HG02759 (cell line): ENCODE measurements around the gene COPB1.
A peak's percentile ranks its signal among the peaks of the same experiment; 100 is the strongest.

Experiments
- ATAC-seq: cut with Tn5 transposase; IDR thresholded peaks from one replicate; pipeline ENCODE4 v1.9.1; 2021; ENCODE audit warnings: mild to moderate bottlenecking, moderate library complexity; ENCODE audit not compliant: unreplicated experiment

The COPB1 gene

DNA sequence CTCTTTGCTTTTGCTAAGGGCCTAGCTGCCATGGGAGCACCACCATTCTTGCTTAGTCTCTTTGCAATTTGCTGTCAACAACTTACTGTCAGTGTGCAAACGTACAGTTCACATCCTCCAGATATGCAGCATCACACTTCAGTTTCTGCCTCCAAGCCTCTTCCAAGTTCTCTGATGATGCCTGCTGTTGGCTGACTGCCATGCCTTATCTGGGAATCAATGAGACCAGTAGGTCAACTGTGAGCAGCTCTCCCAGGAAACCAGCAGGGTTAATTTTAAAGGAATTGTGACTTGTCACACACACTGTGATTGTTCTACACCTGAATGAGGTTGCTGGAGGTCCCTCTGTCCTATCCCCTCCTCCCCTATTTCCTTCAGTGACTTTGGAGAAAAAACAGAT, 56.0 kb downstream of the COPB1 start:
- no peak for ATAC-seq

DNA sequence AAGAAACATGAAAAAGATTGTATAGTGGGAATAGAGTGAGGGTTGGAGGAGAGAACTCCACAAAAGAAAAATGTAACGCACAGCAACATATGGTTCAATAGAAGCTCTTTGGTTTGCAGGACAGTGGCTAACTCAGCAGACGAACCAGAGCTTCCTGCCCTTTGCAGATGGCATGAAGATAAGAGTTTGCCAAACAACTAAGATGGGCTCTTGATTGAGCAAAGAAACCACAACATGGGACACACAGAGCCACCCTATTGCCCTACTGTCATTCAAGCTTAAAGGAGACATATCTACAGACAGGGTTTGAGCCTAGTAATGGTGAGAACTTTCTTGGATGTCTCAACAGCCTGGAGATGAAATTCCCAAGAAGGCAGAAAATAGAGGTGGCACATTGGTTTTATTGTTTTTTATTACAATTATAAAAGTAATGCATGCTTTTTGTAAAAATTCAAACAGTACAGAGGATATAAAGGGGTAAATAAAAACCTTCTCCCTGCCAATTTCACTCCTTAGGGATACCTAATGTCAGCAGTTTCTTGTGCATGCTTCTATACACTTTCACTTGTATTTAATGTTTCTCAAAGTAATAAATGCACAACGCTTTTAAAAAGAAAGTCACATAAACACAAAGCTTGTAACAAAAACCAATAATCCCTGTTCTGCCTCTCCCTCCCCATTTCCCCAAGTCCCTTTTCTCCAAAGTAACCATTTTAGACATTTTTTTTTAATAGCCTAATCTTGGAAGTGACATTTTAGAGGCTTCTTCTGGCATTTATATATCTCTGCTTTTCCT, 63.7 kb downstream of the COPB1 start:
- no peak for ATAC-seq

DNA sequence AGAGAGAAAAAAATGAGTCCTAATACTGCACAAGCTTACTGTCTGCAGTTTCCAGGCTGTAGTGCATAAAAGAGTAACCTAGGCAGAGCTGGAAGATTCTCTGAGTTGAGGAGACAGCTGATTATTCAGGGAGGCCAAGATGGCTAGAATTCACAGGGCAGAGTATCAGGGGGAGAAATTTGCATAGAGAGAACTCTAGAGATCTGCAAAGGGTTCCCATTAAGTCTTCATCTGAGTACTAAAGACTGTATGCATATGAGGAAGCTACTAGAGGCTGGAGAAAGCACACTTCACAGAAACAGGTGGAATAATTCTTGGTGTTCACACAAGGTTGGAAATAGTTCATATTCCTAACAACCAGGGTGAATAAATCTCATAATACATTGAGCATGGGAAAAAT, 74.0 kb downstream of the COPB1 start:
- ATAC-seq, result no peak

DNA sequence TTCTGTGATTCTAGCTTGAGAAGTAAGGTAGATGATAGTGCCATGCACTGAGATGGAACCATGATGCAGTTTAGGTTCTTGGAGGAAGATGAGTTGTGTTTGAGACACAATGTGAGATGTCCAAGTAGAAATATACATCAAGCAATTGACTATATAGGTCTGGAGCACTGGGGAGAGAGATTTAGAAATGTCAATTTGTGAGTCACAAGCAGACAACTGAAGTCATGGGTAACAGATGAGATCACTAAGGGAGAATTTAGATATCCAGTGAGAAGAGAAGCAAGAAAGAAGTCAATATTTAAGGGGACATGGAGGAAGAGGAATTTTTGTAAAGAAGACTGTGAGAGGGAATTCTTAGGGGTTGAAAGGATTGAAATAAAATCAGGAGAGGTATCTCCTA, 75.5 kb downstream of the COPB1 start:
- ATAC-seq, result no peak

DNA sequence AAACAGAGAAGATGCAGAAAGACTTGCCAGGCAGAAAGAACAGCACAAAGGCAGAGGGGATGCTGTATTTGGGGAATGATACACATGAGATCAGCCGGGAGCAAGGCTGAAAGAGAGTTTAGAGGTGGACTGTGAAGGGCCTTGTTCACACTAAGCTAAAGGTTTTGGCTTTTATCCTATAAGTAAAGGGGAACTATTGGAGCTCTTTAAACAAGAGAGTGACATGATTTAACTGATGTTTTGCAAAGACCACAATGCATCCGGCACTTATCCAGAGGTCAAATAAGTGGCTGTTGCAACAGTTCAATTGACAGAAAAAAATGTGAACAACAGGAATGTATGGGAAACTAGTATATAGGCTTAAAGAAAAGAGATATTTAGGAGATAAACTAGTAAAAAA, 76.0 kb downstream of the COPB1 start:
- no peak for ATAC-seq

DNA sequence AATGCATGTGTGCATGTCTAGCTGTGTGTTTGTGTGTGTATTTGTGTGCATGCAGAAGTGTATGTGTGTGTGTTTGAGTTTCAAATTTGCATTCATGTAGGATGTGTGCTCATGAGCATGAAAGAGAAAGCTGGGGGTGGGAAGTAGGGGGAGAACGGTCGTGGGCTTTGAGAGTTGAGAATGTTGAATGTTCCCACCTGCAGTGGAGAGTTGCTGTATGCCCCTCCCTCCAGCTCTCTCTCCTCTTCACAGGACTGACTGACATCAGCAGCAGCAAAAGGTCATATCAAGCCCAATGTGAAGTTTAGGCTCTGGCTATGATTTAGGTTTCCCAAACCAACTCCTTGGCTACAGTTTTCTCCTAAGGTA, 76.8 kb downstream of the COPB1 start:
- ATAC-seq, result no peak

DNA sequence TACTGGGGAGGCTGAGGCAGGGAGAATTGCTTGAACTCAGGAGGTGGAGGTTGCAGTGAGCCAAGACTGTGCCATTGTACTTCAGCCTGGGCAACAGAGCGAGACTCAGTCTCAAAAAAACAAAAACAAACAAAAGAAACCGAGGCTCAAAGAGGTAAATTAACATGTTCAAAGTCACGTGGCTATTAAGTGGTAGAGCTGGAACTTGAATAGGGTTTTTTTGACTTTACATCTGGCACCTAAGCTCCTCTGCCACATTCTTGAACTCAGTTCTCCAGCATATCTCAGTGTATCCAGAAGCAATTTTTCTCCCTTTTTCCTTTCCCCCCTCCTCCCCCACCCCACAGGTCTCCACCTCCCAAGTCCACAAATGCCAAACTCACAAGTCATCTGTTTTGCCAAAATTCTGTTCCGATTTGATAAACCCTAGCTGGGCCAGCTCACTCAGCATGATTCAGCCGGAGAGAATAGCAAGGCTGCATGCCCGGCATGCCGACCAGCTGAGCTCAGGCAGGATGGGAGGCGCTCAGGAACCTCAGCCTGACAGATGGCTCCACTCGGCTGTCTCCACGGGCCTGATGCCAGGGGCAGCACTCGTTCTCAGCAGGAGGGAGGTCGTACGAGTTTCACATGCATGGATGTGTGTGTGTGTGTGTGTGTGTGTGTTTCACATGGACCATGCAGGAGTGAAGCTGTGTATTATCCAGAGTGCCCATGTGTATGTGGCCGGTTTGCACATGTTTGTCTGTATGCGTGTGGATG, 77.4 kb downstream of the COPB1 start:
- no peak for ATAC-seq

DNA sequence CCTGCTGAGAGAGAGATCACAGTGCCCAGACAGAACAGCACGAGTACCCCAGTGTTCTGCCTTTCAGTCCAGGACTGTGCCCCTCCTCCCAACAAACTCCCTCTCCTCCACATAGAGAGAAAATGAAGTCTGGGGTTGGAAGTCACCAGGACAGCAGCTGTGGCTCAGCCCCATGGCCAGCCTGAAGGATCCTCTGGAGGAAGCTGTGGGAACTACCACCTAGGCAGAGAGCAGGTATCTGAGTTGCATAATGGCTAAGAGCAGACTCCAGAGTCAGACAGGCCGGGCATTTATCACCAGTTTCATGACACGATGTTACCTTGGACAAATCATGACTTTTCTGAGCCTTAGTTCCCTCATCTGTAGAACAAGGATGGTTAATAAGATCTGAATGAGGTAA, 79.4 kb downstream of the COPB1 start:
- no peak for ATAC-seq

DNA sequence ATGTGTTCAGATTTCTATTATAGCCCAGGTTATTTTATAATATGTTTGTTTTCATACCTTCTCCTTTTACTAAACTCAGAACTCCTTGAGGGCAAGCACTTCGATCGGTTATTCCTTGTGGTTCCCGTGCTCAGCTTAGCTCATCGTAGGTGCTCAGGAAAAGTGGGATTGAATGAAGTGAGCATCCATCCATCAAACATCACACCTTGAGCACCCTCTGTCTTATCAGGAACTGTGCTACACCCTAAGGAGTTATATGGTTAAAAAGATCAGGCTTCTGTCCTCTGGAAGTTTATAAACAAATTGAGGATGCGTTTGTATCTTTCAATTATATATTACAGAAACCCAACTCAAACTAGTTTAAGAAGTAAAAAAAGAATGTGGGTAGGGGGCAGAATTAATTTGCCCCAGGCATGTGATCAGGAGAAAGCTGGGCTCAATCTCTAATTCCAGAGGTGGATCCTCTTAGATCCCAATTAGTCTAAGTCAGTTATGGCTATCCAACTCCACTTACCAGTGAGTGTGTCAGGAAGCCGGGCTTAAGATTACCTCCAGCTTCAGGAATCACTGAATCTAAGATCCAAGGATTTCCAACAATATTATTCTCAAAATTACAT, 80.7 kb downstream of the COPB1 start:
- no peak for ATAC-seq

DNA sequence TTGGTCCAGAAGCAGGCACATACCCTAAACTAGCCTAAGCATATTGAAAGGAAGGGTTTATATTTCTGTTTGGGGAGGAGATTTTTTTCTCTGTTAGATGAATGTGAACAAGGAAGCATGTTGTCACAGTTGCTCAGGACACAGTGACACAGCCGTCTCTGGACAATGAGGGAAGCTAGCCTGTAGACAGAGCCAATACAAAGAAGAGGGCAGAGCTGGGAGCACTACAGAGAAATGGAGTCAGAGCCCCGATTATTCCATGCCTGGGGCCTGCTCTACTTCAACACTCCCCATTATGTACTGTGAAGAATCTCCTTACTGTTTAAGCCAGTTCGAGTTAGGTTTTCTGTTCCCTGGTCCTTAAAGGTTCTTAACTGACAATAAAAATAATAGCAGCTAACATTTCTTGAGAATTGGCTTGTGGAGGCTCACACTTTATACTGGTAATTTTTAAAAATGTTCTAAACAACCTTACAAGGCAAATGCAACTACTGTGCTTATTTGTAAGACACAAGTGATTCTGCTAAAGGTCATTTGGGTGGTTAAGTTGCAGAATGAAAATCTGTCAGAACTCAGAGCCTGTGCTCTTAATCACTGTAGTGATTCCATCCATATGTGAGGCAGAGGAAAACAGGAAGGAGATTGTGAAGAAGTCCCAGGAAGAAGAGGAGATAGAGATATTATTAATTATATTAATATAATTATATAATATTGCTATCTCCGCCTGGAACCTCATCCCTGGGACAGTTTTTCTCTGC, 81.8 kb downstream of the COPB1 start:
- no peak for ATAC-seq

DNA sequence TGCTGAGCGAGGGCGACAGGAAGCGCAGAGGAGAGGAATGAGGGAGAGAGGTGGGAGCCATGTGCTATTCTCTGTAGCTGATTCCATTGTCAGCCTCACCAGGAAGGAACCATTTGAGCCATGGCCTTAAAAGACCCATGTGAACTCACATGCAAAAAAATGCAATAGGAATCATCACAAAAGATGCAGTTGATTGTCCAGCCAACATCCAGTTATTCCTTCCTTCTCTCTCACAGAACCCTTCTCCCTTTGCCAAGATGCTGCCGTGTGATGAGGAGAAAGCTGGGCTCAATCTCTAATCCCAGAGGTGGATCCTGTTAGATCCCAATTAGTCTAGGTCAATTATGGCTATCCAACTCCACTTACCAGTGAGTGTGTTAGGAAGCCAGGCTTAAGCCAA, 82.4 kb downstream of the COPB1 start:
- ATAC-seq, result no peak

DNA sequence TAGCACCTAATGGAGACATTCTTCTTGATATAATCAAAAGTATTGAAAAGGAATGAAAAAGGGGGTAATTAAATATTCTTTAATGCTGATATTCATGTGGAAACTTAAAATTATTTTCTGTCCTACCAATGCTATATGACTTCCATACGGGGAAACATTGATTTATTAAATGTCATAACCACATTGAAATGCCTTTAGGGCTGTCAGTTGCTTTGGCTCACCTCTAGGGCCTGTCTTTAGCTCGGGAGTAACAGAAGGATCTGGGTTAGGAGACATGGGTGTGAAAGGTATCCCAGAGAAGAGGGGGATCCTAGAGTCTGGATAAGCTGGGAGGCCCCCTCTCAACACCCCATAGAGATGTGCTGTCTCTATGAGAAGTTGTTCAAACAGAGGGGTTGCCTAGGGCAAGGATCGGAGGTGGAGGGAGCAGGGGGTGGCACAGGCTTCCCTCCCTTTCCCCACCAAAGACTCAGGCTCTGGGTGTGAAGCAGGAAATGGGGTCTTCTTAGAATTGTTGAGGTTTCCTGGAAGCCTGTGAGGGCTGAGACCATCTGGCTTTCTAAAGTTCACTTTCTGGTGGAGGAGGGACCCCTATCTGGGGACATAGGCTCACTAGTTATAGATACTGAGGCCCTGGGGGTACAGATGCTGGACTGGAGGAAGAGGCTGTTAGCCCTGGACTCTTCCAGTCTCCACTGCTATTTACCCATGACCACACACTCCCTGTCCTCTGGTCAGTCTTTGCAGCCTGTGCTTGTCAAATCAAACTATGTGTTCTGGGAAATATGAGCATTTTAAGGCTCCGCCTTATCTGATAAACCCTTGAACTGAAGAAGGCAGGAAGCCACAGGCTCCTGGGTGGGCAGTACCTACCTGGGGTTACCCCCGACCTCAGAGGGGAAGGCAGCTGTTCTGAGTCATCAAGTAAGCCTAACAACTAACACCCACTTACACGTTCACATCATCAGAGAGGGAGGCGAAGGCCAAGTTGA, 84.8 kb downstream of the COPB1 start:
- peak; percentile 87 for ATAC-seq

DNA sequence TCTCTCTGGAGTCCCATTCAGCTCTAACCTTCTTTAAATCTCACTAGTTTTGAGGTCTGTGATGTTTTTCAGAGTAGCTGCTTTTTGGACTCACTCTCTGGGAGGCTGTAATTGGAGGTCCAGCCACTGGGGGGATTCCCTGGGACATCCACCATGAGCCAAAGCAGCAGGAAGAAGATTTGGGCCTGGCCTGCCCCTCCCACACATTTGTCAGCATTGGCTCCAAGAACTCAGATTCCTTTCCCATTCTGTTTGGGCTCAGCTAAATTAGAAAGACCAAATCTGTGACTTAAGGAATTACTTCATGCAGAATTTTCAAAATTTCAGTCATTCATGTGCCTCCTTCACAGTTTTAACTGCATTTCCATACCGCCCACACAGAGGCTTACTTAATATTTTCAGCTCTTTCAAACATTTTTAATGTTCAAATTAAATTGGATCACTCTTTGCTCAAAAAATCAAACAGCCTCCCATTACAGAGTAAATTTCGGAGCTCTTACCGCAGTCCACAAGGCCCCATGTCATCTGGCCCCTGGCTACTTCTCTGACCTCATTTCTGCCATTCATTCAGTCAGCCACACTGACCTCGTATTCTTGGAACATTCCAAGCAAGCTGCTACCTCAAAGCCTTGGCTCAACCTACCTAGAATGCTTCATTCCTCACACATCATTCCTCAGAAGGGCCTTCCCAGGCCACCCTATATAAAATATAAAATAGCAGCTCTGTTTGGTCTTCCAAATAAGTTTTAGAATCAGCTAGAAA, 86.1 kb downstream of the COPB1 start:
- no peak for ATAC-seq

DNA sequence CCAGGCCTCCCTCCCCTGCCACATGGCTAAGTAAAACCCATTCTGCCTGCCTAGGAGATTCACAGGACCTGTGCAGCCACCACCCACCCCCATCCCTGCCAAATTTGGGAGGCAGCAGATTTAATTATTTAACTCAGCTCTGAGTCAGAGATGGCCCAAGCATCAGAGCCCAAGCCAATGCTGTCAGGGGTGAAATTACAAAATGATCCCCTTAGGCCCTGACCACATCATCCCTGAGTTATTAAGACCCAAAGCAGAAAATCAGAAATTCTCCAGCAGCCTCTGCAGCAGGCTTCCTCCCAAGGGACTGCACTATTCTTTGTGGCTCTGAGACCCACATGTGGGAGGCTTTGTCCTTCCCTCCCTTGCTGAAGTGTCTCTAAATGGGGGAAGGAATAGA, 87.8 kb downstream of the COPB1 start:
- no peak for ATAC-seq

DNA sequence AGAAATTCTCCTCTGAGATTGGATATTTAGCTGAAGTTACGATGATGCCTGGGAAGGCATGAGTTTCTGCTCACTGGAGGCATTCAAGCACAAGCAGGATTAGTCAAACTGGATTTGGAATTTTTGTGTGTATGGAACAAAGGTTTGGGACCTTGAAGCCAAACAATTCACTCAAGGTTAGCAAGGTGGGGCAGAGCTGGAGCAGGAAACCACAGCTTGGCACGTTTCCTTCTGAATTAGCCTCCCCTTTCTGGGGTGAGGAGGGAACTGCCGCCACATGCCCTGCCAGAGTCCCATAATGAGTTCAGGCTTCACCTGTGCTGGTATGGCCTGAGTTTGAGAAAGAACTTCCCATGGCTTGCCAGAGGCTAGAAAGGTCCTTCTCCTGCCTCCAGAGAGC, 89.7 kb downstream of the COPB1 start:
- ATAC-seq, result no peak

DNA sequence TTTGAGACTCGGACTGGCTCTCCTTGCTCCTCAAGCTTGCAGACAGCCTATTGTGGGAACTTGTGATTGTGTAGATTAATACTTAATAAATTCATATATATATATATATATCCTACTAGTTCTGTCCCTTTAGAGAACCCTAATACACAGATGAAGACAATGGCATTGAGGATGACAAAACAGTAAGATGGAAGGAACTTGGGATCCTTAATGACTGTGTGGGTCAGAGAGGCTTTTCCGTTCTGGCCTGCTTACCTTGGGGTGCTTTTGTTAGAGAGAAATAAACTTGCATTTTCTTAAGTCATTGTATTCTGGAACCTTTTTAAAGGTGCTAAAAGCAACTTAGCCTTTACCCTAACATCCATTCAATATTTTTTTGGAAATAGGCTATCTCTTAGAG, 91.0 kb downstream of the COPB1 start:
- no peak for ATAC-seq
